Neural cell (in vitro differentiated cells): ENCODE measurements around the gene L2HGDH. TPM values are rescaled to one million over a fixed set of nuclear protein-coding genes. Genes with fewer than 3 reads are reported as not detected.

Experiments used
- H2AFZ ChIP-seq: fragments of 200-600, 300-800 bp; sonication (generic), shearing (Covaris generic); 2 replicates; pipeline ENCODE4 v1.6.0; 2014; ENCODE audit warnings: low read depth, mild to moderate bottlenecking, antibody characterized with exemption, low read length, moderate library complexity
- H3F3A ChIP-seq: fragments of 200-600 bp; shearing (Covaris generic); 2 replicates; pipeline ENCODE4 v1.6.1; 2016; ENCODE audit warnings: mild to moderate bottlenecking, moderate library complexity, mixed read lengths, antibody characterized with exemption, low read length; ENCODE audit not compliant: insufficient read depth, poor library complexity, severe bottlenecking
- H3K27ac ChIP-seq: fragments of 200-600, 300-800 bp; sonication (generic), shearing (Covaris generic); 2 replicates; pipeline ENCODE4 v1.5.1; 2014; ENCODE audit warnings: mild to moderate bottlenecking, low read length, moderate library complexity
- H3K27me3 ChIP-seq: fragments of 300-800, 200-600 bp; sonication (generic), shearing (Covaris generic); 2 replicates; pipeline ENCODE4 v1.6.0; 2014; ENCODE audit warnings: mild to moderate bottlenecking, low read depth, low read length, moderate library complexity; ENCODE audit not compliant: insufficient read depth
- H3K36me3 ChIP-seq: fragments of 300-800, 200-600 bp; sonication (generic), shearing (Covaris generic); 2 replicates; pipeline ENCODE4 v1.5.1; 2014; ENCODE audit warnings: mild to moderate bottlenecking, antibody characterized with exemption, low read length, moderate library complexity; ENCODE audit not compliant: insufficient read depth
- H3K4me2 ChIP-seq: fragments of 300-800, 200-600 bp; sonication (generic), shearing (Covaris generic); 2 replicates; pipeline ENCODE4 v1.6.0; 2014; ENCODE audit warnings: mild to moderate bottlenecking, low read length
- H3K4me3 ChIP-seq: fragments of 300-800, 200-600 bp; sonication (generic), shearing (Covaris generic); 2 replicates; pipeline ENCODE4 v1.5.1; 2014; ENCODE audit warnings: mild to moderate bottlenecking, low read length, moderate library complexity
- H3K79me2 ChIP-seq: fragments of 200-600 bp; shearing (Covaris generic); replicated peaks from 2 replicates; pipeline ENCODE4 v1.6.0; 2014; ENCODE audit warnings: mild to moderate bottlenecking, low read length, moderate library complexity; ENCODE audit not compliant: insufficient read depth
- H3K9ac ChIP-seq: fragments of 300-800, 200-600 bp; sonication (generic), shearing (Covaris generic); 2 replicates; pipeline ENCODE4 v1.6.1; 2016; ENCODE audit warnings: mild to moderate bottlenecking, low read length, mixed read lengths
- H3K9me2 ChIP-seq: fragments of 200-600 bp; shearing (Covaris generic); 2 replicates; pipeline ENCODE4 v1.6.1; 2016; ENCODE audit warnings: mild to moderate bottlenecking, low read length, mixed read lengths; ENCODE audit not compliant: insufficient read depth
- H3K9me3 ChIP-seq: fragments of 200-600, 300-800 bp; sonication (generic), shearing (Covaris generic); 2 replicates; pipeline ENCODE4 v1.6.1; 2016; ENCODE audit warnings: mild to moderate bottlenecking, mixed run types, low read length, moderate library complexity, mixed read lengths
- H4K20me1 ChIP-seq: fragments of 200-600 bp; shearing (Covaris generic); 2 replicates; pipeline ENCODE4 v1.6.1; 2016; ENCODE audit warnings: mild to moderate bottlenecking, mixed run types; ENCODE audit not compliant: insufficient read depth
- EZH2 ChIP-seq: fragments of 200-600, 300-800 bp; shearing (Covaris generic), sonication (generic); IDR thresholded peaks from 2 replicates; pipeline ENCODE4 v1.6.1; 2014; ENCODE audit warnings: antibody characterized with exemption, low read length, borderline replicate concordance, mild to moderate bottlenecking; ENCODE audit not compliant: insufficient read depth, poor library complexity, severe bottlenecking
- MXI1 ChIP-seq: fragments of 450-650 bp; conservative IDR thresholded peaks from 2 replicates; pipeline ENCODE4 v1.6.1; 2014; ENCODE audit warnings: antibody characterized with exemption, mild to moderate bottlenecking; ENCODE audit not compliant: poor library complexity, severe bottlenecking
- POLR2AphosphoS5 ChIP-seq: IDR thresholded peaks from 2 replicates; pipeline ENCODE4 v1.6.1; 2012
- RAD21 ChIP-seq: fragments of 450-650 bp; conservative IDR thresholded peaks from 2 replicates; pipeline ENCODE4 v1.6.1; 2014; ENCODE audit warnings: antibody characterized with exemption, mild to moderate bottlenecking, moderate library complexity
- SMC3 ChIP-seq: fragments of 450-650 bp; conservative IDR thresholded peaks from 2 replicates; pipeline ENCODE4 v1.6.1; 2014; ENCODE audit warnings: antibody characterized with exemption, mild to moderate bottlenecking, moderate library complexity; ENCODE audit not compliant: poor library complexity
- TAF1 ChIP-seq: IDR thresholded peaks from 2 replicates; pipeline ENCODE4 v1.6.1; 2012; ENCODE audit warnings: low read depth
- polyA plus RNA-seq: library from polyadenylated mRNA; depleted of rRNA; stranded (reverse); fragments of >200 nt; gene quantifications from 2 replicates; pipeline ENCODE4 v1.2.3, GENCODE V29; 2014
- TF ChIP-seq, protein P1 (sequence below): IDR thresholded peaks from 2 replicates; pipeline ENCODE4 v1.6.1; 2012; ENCODE audit warnings: borderline replicate concordance
- TF ChIP-seq, protein P2 (sequence below): fragments of 450-650 bp; IDR thresholded peaks from 2 replicates; pipeline ENCODE4 v1.5.1; 2014; ENCODE audit warnings: antibody characterized with exemption, mild to moderate bottlenecking, moderate library complexity; ENCODE audit not compliant: poor library complexity, severe bottlenecking

L2HGDH gene
- polyA plus RNA-seq, 1 donor from 2014 or later, result 8.9 TPM

DNA sequence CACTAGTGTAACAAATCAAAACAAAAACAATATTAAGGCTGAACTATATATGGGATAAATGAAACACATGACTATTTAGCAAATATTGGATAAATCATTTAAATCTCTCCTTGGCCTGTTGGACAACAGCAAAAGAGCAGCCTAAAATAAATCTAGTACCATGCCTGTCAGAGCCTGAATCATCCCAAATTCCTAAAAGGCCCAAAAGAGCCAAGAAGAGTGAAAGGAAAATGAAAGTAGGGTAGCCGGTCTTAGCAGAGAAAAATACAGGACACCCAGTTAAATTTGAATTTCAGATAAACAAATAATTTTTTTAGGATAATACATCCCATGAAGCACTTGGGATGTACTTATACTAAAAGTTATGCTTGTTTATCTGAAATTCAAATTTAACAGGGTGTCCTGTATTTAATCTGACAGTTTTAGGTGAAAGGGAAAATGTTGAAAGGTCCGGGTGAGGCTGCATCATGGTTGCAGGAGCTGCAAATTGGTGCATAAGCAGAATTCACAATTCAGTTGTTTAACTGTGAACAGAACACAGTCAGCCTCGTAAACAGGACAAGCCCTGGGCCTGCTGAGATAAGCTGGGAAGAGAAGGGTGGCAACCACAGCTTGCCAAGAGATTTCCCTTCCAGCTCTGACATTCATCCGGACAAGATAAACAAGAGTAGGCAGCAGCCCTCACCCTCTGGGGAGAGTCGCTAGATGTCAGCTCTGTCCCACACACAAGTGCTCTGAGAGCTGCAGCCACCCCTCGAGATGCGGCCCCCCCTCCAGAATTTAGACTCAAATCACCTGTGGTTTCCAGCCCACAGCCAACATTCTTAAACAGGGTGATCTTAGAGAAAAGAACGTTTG lies 30.4 kb upstream of the L2HGDH start:
- H3K4me2 ChIP-seq, result no peak overlapping the region
- no peaks in the 10 kb centered on the region for H4K20me1 ChIP-seq
- no peak overlapping the region for H3K4me3 ChIP-seq
- no peaks in the 10 kb centered on the region for H3K9me3 ChIP-seq
- H3K9me2 ChIP-seq, result no peaks in the 10 kb centered on the region
- H2AFZ ChIP-seq, result no peak overlapping the region
- H3K27ac ChIP-seq, result no peak overlapping the region
- H3F3A ChIP-seq, result no peaks in the 10 kb centered on the region
- H3K79me2 ChIP-seq, result no peaks in the 10 kb centered on the region
- TF ChIP-seq, protein P1, sequence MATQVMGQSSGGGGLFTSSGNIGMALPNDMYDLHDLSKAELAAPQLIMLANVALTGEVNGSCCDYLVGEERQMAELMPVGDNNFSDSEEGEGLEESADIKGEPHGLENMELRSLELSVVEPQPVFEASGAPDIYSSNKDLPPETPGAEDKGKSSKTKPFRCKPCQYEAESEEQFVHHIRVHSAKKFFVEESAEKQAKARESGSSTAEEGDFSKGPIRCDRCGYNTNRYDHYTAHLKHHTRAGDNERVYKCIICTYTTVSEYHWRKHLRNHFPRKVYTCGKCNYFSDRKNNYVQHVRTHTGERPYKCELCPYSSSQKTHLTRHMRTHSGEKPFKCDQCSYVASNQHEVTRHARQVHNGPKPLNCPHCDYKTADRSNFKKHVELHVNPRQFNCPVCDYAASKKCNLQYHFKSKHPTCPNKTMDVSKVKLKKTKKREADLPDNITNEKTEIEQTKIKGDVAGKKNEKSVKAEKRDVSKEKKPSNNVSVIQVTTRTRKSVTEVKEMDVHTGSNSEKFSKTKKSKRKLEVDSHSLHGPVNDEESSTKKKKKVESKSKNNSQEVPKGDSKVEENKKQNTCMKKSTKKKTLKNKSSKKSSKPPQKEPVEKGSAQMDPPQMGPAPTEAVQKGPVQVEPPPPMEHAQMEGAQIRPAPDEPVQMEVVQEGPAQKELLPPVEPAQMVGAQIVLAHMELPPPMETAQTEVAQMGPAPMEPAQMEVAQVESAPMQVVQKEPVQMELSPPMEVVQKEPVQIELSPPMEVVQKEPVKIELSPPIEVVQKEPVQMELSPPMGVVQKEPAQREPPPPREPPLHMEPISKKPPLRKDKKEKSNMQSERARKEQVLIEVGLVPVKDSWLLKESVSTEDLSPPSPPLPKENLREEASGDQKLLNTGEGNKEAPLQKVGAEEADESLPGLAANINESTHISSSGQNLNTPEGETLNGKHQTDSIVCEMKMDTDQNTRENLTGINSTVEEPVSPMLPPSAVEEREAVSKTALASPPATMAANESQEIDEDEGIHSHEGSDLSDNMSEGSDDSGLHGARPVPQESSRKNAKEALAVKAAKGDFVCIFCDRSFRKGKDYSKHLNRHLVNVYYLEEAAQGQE, result no peak
- no peak for TF ChIP-seq RAD21
- H3K27me3 ChIP-seq, result no peaks in the 10 kb centered on the region
- H3K9ac ChIP-seq, result no peak overlapping the region
- no peaks in the 10 kb centered on the region for H3K36me3 ChIP-seq

DNA sequence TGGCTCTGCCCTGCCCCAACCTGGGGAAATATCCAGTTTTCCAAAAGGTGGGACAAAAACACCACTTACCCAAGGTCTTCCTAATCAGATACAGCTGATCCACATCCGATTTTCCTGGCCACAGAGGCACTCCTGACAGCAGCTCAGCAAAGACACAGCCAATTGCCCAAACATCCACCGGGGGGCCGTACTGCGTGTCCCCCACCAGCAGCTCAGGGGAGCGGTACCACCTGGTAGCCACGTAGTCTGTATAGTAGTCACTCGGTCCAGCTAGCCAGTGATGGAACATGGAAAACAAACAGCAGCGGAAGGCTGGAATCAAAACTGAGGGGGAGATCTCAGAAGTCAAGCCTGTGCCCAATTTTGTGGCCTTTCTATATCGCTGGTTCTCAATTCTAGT lies 28.9 kb upstream of the L2HGDH start:
- no peaks in the 10 kb centered on the region for H3K9me3 ChIP-seq
- no peak overlapping the region for H3K4me2 ChIP-seq
- no peaks in the 10 kb centered on the region for H3K36me3 ChIP-seq
- H3K9ac ChIP-seq, result no peak overlapping the region
- no peak overlapping the region for H3K4me3 ChIP-seq
- H2AFZ ChIP-seq, result no peak overlapping the region
- H3F3A ChIP-seq, result no peaks in the 10 kb centered on the region
- no peaks in the 10 kb centered on the region for H4K20me1 ChIP-seq
- no peak for TF ChIP-seq RAD21
- no peak for TF ChIP-seq EZH2
- TF ChIP-seq, protein P2, sequence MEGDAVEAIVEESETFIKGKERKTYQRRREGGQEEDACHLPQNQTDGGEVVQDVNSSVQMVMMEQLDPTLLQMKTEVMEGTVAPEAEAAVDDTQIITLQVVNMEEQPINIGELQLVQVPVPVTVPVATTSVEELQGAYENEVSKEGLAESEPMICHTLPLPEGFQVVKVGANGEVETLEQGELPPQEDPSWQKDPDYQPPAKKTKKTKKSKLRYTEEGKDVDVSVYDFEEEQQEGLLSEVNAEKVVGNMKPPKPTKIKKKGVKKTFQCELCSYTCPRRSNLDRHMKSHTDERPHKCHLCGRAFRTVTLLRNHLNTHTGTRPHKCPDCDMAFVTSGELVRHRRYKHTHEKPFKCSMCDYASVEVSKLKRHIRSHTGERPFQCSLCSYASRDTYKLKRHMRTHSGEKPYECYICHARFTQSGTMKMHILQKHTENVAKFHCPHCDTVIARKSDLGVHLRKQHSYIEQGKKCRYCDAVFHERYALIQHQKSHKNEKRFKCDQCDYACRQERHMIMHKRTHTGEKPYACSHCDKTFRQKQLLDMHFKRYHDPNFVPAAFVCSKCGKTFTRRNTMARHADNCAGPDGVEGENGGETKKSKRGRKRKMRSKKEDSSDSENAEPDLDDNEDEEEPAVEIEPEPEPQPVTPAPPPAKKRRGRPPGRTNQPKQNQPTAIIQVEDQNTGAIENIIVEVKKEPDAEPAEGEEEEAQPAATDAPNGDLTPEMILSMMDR, result no peak
- TF ChIP-seq, protein P1, result no peak
- TF ChIP-seq TAF1, result no peak
- TF ChIP-seq MXI1, result no peak
- no peak for TF ChIP-seq SMC3
- TF ChIP-seq POLR2AphosphoS5, result no peak
- no peak overlapping the region for H3K27ac ChIP-seq
- H3K27me3 ChIP-seq, result no peaks in the 10 kb centered on the region
- no peaks in the 10 kb centered on the region for H3K9me2 ChIP-seq
- no peaks in the 10 kb centered on the region for H3K79me2 ChIP-seq
